ENCODE measurements around the gene ADARB1.

DNA sequence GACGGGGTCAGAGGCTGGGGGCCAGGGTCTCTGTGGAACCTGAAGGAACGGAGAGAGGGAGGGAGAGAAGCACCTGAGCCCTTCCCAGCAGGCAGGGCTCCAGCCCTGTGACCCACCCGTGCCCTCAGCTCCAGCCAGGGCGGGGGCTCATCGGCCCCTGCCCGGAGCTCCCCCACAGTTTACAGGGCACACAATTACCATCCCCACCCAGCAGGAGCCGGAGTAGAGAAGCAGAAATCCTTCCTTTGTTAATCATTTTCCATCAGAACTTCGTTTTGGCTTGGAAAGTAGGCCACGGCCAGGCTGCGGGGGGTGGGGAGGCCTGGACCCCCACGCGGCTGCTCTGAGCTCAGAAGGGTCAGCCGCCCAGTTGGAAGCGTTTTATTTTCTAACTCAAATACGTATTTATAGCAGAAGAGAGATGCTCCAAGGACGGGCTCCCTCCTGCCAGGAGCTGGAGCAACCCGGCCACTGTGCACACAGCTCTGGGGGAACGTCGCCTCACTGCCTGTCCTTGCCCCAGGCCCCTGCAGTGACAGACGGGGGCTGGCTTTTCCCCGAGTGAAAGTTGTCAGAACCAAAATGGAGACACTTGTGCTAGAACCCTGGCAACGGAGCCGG, 42.7 kb upstream of the ADARB1 start:
- TF ChIP-seq, protein P1, sequence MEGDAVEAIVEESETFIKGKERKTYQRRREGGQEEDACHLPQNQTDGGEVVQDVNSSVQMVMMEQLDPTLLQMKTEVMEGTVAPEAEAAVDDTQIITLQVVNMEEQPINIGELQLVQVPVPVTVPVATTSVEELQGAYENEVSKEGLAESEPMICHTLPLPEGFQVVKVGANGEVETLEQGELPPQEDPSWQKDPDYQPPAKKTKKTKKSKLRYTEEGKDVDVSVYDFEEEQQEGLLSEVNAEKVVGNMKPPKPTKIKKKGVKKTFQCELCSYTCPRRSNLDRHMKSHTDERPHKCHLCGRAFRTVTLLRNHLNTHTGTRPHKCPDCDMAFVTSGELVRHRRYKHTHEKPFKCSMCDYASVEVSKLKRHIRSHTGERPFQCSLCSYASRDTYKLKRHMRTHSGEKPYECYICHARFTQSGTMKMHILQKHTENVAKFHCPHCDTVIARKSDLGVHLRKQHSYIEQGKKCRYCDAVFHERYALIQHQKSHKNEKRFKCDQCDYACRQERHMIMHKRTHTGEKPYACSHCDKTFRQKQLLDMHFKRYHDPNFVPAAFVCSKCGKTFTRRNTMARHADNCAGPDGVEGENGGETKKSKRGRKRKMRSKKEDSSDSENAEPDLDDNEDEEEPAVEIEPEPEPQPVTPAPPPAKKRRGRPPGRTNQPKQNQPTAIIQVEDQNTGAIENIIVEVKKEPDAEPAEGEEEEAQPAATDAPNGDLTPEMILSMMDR (IDR thresholded peaks at IDR 0.05) = no peak
- no peak for TF ChIP-seq EZH2 (IDR thresholded peaks at IDR 0.05; ENCODE audit: borderline replicate concordance, insufficient read depth, low read depth, low read length, poor library complexity, severe bottlenecking)

Measured in B cell (primary cell).